Measurements from ENCODE around the gene ZNF839. TPM values are rescaled to one million over a fixed set of nuclear protein-coding genes. Genes with fewer than 3 reads are reported as not detected.

The ZNF839 gene
- total RNA-seq, 4 donors from 2014 or later = 10.6 to 19.9 (median 13.8) TPM

DNA sequence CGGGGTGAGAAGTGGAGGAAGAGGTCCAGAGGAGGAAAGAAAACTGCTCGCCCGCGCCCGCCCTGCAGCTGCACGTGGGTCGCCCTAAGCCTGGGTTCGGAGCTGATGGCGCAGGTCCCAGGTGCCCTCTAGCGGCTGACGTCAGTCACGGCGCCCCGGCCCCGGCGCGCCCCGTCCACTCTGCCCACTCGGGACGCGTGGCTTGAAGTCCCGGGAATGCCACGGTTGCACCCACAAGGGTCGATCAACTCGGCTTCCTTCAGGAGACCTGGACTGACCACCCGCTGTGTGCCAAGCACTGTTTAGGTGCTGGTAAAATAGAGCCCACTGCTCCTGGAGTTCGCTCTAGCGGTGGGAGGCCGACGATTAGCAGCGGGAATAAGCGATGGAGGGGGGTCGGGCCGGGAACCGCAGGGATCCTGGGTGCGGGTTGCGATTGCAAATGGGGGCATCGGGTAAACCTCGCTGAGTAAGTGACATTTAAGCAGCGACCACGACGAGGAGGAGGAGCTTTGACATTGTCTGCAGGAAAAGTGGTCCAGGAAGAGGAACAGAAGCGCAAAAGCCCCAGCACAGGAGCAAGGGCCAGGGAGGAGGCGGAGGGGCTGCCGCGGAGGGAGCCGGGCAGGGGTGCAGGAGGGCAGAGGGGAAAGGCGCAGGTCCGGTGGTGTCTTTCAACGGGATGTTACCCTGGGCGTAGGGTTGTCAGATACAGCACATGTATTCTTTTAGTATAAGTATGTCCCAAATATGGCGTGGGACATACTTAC is 5.1 kb upstream of the ZNF839 start:
- Histone ChIP-seq H3K9me3 (no peaks in the 10 kb centered on the region), H3K27ac (peak overlapping the region; percentile 31 to 88 (median 62)), H3K4me1 (peaks cover 0 to 45% (median 4%) of the 10 kb centered on the region in 4 donors), H3K27me3 (no peaks in the 10 kb centered on the region), H3K36me3 (no peaks in the 10 kb centered on the region), H3K4me3 (peak overlapping the region; percentile 30 to 60 (median 43))
- 9 to 11% methylated on average over 52 of the region's 52 CpGs for WGBS, 2 donors
- peak; percentile 95 to 98 (median 97) for TF ChIP-seq CTCF (IDR thresholded peaks at IDR 0.05)
- peak; percentile 48 to 69 for TF ChIP-seq EP300 (IDR thresholded peaks at IDR 0.05)
- TF ChIP-seq POLR2A (IDR thresholded peaks at IDR 0.05) = no peak
- DNase-seq (ENCODE audit: low spot score in 2 of 2) = peak; percentile 75

- Histone ChIP-seq H3K36me3 (no peaks in the 10 kb centered on the region), H3K27ac (peak overlapping the region in 2 of 4 donors; percentile 78 to 88), H3K9me3 (no peaks in the 10 kb centered on the region), H3K4me3 (no peak overlapping the region), H3K27me3 (no peaks in the 10 kb centered on the region), H3K4me1 (peaks cover 0 to 47% (median 5%) of the 10 kb centered on the region in 4 donors)
- TF ChIP-seq EP300 (IDR thresholded peaks at IDR 0.05) (no peak), CTCF (IDR thresholded peaks at IDR 0.05) (no peak), POLR2A (IDR thresholded peaks at IDR 0.05) (no peak)
- DNase-seq (ENCODE audit: low spot score in 2 of 2) = no peak
- WGBS, 2 donors = 93 to 94% methylated on average over 6 of the region's 6 CpGs
Measured at GRCh38 chr14:102315121-102315520, 4.4 kb upstream of the ZNF839 start.

DNA sequence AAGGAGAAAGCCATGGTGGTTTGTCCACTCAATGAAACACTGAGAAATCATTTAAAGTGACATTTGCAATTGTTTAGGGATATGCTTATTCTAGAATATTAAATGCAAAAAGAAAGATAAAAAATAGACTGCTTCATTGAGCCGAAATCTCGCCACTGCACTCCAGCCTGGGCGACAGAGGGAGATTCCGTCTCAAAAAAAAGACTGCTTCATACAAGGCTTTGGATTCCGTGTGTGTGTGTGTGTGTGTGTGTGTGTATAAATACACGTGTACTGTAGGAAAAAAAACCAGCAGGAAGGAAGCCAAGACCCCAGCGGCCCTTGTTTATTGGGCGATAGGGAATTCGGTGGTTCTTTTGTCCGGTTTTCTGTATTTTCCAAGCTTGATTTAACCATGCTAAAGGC is 3.2 kb upstream of the ZNF839 start:
- WGBS, 2 donors = 0 to 2% methylated on average over 10 of the region's 10 CpGs
- Histone ChIP-seq H3K27me3 (no peaks in the 10 kb centered on the region), H3K27ac (peak overlapping the region; percentile 75 to 88 (median 78)), H3K9me3 (no peaks in the 10 kb centered on the region), H3K36me3 (no peaks in the 10 kb centered on the region), H3K4me3 (peak overlapping the region; percentile 40 to 62 (median 52)), H3K4me1 (peaks cover 0 to 59% (median 11%) of the 10 kb centered on the region in 4 donors)
- no peak for TF ChIP-seq CTCF (IDR thresholded peaks at IDR 0.05)
- TF ChIP-seq EP300 (IDR thresholded peaks at IDR 0.05) = no peak
- TF ChIP-seq POLR2A (IDR thresholded peaks at IDR 0.05) = no peak
- peak in 1 of 2 donors; percentile 70 for DNase-seq (ENCODE audit: low spot score in 2 of 2)

- Histone ChIP-seq H3K9me3 (no peaks in the 10 kb centered on the region), H3K36me3 (no peaks in the 10 kb centered on the region), H3K27ac (peak overlapping the region; percentile 75 to 89 (median 83)), H3K4me1 (peaks cover 0 to 64% (median 11%) of the 10 kb centered on the region in 4 donors), H3K27me3 (no peaks in the 10 kb centered on the region), H3K4me3 (peak overlapping the region; percentile 40 to 62 (median 52))
- peak; percentile 88 for DNase-seq (ENCODE audit: low spot score in 2 of 2)
- peak in 1 of 2 donors; percentile 24 for TF ChIP-seq POLR2A (IDR thresholded peaks at IDR 0.05)
- peak; percentile 75 to 82 for TF ChIP-seq EP300 (IDR thresholded peaks at IDR 0.05)
- TF ChIP-seq CTCF (IDR thresholded peaks at IDR 0.05) = peak; percentile 85 to 95 (median 94)
- 1% methylated on average over 52 to 54 of the region's 54 CpGs for WGBS, 2 donors
Measured at GRCh38 chr14:102316743-102317563, 2.6 kb upstream of the ZNF839 start.

Data from tibial nerve (tissue), 4 donors.